HG02642 (cell line): Measurements from ENCODE around the gene PPP2R5C.

Experiments
- ATAC-seq: cut with Tn5 transposase; IDR thresholded peaks from one replicate; pipeline ENCODE4 v1.9.1; 2021; ENCODE audit warnings: mild to moderate bottlenecking; ENCODE audit not compliant: unreplicated experiment, poor library complexity

Gene PPP2R5C

DNA sequence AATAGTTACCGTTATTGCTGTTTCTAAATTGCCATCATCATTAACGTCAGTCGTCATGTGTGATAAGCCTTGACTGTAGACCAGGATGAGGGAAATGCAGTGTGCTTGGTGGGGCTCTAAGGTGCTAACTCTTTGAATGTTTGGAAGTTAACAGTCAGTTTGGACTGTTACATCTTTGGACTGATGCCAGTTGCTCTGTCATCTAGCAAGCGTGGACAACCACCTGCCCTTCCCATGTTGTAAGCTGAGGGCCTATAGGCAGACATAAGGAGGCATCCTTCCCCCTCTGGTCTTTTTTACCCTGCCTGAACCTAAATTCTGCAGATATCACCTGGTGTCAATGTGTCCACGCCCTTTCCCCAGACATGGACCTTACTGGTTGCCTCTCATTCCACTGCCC lies 94.4 kb downstream of the PPP2R5C start:
- no peak for ATAC-seq

DNA sequence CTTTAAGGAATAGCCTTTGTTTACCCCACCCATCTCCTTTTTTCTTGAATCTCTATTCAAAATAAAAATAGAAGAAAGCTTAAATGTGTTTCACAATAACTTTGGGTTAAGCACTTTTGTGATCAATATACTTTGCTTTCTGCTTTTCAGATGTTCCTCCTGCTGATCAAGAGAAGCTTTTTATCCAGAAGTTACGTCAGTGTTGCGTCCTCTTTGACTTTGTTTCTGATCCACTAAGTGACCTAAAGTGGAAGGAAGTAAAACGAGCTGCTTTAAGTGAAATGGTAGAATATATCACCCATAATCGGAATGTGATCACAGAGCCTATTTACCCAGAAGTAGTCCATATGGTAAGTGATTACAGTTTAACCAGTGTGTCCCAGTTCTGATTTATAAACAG lies 95.0 kb downstream of the PPP2R5C start:
- ATAC-seq: no peak

GRCh38 chr14:101857226-101857625 lies 95.7 kb downstream of the PPP2R5C start:
- no peak for ATAC-seq

DNA sequence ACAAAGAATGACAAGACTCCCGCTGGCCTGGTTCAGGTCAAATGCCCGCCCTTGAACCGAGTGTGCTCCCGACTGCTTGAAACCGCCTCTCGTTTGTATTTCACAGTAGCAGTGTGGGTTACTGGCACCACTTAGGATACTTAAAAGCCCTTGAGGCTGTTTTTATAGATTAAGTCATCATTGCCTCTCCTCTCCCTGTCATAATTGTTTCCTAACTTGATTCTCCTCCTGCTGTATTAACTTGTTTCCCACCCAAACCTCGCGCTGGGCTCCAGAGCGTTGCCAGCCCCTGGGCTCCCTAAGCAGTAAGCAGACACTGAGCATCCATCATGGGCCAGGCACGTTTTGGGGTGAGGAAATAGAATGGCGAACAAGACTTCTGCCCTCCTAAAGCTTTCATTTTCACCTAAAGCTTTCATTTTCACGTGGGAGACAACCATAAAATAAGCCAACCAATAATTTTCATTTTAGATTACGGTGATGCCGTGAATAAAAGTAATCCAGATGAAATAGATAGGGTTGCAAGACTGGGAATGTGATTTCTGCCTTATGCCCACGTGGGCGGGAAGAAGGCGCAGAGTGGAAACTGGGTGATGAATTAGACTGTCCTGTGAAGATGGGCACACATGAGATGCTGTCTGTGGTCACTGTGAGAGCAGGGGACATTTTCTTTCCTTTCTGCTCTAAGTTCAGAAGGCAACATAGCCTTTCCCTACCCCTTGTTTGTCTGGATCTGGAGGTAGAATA lies 97.5 kb downstream of the PPP2R5C start:
- no peak for ATAC-seq

GRCh38 chr14:101859538-101859902 lies 98.0 kb downstream of the PPP2R5C start:
- no peak for ATAC-seq

DNA sequence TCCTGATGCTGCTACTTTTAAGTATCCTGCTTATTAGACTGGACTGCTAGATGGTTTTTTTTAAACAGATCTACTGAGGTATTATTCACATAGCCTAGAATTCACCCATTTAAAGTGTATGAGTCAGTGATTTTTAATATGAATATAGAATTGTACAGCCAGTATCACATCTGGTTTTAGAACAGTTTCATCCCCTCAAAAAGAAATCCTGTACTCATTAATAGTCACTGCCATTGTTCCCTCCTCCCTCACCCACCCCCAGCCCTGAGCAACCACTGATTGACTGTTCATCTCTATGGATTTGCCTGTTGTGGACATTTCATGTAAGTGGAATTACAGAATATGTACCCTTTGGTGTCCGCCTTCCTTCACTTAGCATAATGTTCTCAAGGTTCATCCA lies 98.4 kb downstream of the PPP2R5C start:
- ATAC-seq: no peak

GRCh38 chr14:101861464-101861863 lies 100.0 kb downstream of the PPP2R5C start:
- ATAC-seq: no peak

GRCh38 chr14:101862177-101862576 lies 100.7 kb downstream of the PPP2R5C start:
- ATAC-seq: no peak

DNA sequence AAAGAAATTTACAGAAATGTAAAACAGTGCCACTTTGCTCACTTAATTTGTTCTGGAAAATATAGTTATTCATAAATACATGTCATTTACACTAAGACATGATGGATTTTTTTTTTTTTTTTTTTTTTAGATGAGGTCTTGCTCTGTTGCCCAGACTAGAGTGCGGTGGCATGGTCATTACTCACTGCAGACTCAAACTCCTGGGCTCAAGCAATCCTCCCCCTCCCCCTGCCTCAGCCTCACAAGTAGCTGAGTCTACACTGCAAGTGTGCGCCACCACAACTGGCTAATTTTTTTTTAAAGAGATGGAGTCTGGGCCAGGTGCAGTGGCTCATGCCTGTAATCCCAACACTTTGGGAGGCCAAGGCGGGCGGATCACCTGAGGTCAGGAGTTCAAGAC lies 101.2 kb downstream of the PPP2R5C start:
- ATAC-seq: no peak

DNA sequence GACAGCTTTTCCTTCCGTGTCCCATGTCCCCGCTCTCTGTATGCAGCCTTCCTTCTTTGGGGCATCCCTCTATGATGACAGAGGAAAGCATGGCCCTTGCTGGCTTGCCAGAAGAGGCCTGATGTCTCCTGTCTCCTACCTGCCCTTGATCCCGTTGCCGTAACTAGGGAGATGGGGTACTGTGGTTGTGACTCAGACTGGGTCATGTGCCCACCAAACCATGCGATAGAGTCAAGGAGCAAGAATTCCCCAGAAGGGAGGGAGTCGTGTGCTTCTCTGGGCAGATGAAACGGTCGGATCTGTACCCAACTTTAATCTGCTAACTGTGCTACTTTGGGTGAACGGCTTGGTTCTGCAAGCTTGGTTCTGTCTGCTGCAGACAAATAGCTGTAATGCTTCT lies 103.8 kb downstream of the PPP2R5C start:
- ATAC-seq: no peak

DNA sequence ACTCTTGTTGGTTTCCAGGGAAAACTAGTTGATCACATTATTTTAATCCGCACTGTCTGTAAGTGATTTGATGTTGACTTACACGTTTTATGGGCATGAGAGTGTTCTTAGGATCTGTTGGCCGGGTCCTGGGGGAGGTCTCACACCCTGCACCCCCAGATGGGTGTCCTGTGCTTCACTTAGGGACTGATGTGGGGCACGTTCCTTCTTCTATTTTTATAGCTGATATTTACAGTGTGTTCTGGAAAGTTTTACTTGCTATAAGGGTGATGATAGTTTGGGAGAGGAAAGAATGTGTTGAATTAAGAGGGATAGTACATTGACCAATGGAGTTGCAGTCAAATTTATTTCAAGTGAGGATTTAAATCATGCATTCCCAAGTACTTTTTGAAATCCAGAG lies 106.3 kb downstream of the PPP2R5C start:
- ATAC-seq: no peak

- no peak for ATAC-seq
Observed at GRCh38 chr14:101869217-101869616, 107.7 kb downstream of the PPP2R5C start.

- ATAC-seq: no peak
Observed at GRCh38 chr14:101870273-101870939, 108.9 kb downstream of the PPP2R5C start.

DNA sequence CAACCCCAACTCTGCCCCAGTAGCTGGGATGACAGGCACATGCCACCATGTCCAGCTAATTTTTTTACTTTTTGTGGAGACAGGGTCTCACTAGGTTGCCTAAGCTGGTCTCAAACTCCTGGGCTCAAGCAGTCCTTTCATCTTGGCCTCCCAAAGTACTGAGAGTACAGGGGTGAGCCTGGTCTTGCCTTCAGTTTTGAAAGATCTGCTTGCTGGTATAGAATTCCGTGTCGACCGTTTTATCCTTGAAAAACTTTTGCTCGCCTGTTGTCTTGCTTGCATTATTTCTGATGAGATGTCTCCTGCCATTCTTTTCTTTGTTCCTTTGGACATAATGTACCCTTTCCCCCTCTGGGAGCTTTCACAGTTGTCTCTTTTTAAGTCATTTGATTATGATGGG lies 110.8 kb downstream of the PPP2R5C start:
- ATAC-seq: no peak

GRCh38 chr14:101873076-101873825 lies 111.7 kb downstream of the PPP2R5C start:
- no peak for ATAC-seq

GRCh38 chr14:101873991-101874390 lies 112.5 kb downstream of the PPP2R5C start:
- ATAC-seq: no peak

DNA sequence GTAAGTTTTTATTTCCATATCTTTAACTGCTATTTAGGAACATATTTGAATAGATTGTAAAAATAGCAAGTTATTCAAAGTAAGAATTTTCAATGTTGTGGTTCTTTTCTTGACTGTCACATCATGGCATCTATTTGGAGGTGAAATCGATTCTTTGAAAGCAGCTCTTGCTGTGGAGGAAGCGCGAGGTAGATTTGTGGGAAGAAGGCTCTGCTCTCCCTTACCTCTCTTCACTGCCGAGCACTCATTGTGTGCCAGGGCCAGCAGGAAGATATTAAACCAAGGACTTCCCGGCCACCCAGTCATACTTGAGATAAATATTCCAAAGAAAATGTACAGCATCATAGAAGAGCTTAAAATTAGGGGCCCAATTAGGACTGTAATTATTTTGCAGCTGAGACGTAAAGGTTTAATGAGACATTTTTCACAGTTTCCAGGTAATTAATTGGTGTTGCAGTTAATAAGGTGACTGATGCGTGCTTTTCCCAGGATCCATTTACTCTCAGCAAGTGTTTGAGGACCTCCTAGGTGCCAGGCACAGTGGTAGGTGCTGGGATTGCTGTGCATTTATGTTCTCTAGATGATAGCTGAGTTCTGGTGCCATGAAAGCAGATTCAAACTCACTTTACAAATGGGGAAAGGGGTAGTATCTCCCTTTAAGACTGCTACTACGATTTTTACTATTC lies 113.7 kb downstream of the PPP2R5C start:
- no peak for ATAC-seq

DNA sequence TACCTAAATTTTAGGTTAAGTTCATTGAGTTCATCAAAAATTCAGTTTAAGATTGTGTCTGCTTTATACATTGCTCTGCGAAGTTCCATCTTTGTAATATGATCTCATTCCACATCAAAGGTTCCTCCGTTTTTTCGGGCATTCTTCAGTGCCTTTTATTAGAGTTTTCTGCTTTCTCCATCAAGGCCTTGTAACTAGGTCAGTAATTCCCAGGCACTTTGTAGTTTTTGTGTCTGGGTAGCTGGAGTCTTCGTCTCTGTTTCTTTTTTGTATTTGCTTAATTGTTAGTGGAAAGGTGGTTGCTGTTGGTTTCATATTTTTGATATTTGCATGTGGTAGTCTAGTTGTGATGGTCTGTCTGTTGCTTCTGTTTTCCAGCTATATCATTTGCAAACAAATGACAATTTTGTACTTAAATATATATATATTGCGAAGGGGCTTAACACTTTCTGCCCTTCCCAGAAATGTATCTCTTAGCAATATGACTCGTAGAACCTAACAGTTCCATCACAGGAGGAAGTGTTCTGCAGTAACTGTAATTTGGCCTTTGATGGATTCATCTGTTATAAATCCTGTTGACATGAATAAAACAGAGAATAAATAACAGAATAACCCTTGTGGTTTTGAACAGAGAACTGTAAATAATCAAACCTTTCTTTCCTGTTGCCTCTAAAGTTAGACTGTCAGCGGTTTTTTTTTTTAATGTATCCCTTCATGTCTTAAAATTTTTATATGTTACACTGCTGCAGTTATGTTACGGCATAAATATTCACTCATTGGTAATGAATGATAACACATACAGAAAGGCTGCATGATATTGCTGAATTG lies 114.4 kb downstream of the PPP2R5C start:
- ATAC-seq: peak; percentile 28

GRCh38 chr14:101876555-101876938 lies 115.0 kb downstream of the PPP2R5C start:
- peak; percentile 85 for ATAC-seq

DNA sequence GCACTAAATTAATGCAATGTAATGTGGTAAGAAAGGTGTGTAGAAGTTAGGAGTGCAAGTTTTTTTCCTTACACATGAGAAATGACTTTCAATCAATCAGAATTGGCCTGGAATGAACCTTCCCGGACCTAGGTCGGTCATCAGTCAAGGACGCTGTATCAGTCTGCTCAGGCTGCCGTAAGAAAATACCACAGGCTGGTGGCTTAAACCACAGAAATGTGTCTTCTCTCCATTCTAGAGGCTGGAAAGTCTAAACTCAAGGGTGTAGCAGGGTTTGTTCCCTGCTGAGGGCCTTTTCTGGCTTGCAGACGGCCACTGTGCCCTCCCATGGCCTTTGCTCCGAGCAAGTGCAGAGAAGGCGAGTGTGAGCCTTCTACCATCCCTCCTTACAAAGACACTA lies 116.3 kb downstream of the PPP2R5C start:
- no peak for ATAC-seq
